ENCODE data around the gene NR2F1-AS1. TPM values are rescaled to one million over a fixed set of nuclear protein-coding genes. Genes with fewer than 3 reads are reported as not detected.
"Not testable (repeated sequence)": the region's sequence is repeated elsewhere in the genome, so short reads cannot be mapped to it uniquely, and the experiment has no call there.

NR2F1-AS1 gene
- total RNA-seq, 2 experiments from 2014 or later = not detected

DNA sequence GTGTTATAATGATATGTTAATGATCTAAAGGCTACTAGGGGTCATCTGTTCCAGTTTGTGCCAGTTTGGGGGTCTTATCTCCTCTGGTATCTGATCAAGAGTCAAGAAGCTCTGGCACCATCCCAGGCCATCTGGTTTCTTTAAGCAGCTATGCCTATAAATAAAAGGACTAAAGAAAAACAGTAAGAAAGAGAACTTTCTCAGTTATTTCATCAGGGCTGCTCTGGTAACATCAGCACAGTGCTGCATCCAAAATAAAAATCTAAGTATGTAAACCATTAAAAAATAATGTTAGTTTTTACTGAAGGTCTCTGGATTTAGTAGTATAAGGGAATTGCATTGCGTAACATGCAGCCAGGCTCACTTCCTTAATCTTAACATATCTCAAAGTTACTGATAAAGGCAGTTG lies 185.0 kb downstream of the NR2F1-AS1 start:
- H3K4me3 Mint-ChIP-seq = no peak overlapping the region
- no peaks in the 10 kb centered on the region for H3K27me3 Mint-ChIP-seq (ENCODE audit: low read depth)
- POLR2A ChIA-PET = no interaction called here
- no peak overlapping the region for H3K27ac Mint-ChIP-seq
- no peaks in the 10 kb centered on the region for H3K9me3 Mint-ChIP-seq (ENCODE audit: insufficient read depth)
- no peak for DNase-seq
- ATAC-seq = no peak
- no peaks in the 10 kb centered on the region for H3K4me1 Mint-ChIP-seq (ENCODE audit: low read depth)
- CTCF ChIA-PET = no interaction called here
- no peaks in the 10 kb centered on the region for H3K36me3 Mint-ChIP-seq (ENCODE audit: low read depth)

DNA sequence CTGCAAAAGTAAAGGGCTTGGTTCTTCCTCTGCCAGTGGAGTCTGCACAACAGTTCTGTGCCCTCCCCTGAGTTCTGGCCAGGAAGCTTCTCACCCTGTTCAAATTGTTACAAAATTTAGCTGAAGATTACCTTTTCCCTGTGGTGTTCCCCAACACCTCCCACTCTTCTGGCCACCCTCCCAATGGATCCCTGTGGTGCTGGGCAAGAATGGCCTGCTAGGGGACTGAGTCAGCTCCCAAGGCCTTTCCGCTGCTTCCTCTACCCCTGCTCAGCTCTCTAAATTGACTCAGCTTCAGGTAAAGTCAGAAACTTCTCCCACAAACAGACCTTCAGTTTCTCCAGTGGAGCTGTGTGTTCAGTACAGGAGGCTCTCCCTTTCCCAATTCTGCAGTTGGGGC lies 186.0 kb downstream of the NR2F1-AS1 start:
- Mint-ChIP-seq H3K4me1 (ENCODE audit: low read depth) (no peaks in the 10 kb centered on the region), H3K36me3 (ENCODE audit: low read depth) (no peaks in the 10 kb centered on the region), H3K9me3 (ENCODE audit: insufficient read depth) (no peaks in the 10 kb centered on the region), H3K27me3 (ENCODE audit: low read depth) (no peaks in the 10 kb centered on the region), H3K27ac (no peak overlapping the region), H3K4me3 (no peak overlapping the region)
- POLR2A ChIA-PET = no interaction called here
- CTCF ChIA-PET = no interaction called here
- ATAC-seq = no peak
- DNase-seq = no peak

DNA sequence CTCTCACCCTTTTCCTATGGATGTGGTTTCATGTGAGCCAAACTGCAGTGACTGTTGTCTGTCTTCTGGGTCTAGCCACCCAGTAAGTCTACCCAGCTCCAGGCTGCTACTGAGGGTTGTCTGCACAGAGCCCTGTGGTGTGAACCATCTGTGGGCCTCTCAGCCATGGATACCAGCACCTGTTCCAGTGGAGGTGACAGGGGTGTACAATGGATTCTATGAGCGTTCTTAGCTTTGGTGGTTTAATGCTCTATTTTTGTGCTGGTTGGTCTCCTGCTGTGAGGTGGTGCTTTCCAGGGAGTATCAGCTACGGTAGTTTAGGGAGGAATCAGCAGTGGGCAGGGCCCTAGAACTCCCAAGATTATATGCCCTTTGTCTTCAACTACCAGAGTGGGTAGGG lies 186.7 kb downstream of the NR2F1-AS1 start:
- CTCF ChIA-PET = no interaction called here
- Mint-ChIP-seq H3K4me1 (ENCODE audit: low read depth) (no peaks in the 10 kb centered on the region), H3K27ac (no peak overlapping the region), H3K4me3 (no peak overlapping the region), H3K36me3 (ENCODE audit: low read depth) (no peaks in the 10 kb centered on the region), H3K9me3 (ENCODE audit: insufficient read depth) (no peaks in the 10 kb centered on the region), H3K27me3 (ENCODE audit: low read depth) (no peaks in the 10 kb centered on the region)
- DNase-seq = no peak
- no peak for ATAC-seq
- POLR2A ChIA-PET = no interaction called here

DNA sequence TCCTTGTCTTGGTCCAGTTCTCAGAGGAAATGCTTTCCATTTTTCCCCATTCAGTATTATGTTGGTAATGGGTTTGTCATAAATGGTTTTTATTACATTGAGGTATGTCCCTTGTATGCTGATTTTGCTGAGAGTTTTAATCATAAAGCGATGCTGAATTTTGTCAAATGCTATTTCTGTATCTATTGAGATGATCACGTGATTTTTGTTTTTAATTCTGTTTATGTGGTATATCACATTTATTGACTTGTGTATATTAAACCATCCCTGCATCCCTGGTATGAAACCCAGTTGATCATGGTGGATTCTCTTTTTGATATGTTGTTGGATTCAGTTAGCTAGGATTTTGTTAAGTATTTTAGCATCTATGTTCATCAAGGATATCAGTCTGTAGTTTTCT lies 189.8 kb downstream of the NR2F1-AS1 start:
- ATAC-seq; H3K27me3 Mint-ChIP-seq (ENCODE audit: low read depth); H3K9me3 Mint-ChIP-seq (ENCODE audit: insufficient read depth); CTCF ChIA-PET; DNase-seq; H3K4me1 Mint-ChIP-seq (ENCODE audit: low read depth); H3K27ac Mint-ChIP-seq; H3K36me3 Mint-ChIP-seq (ENCODE audit: low read depth); H3K4me3 Mint-ChIP-seq; POLR2A ChIA-PET: not testable (repeated sequence)

DNA sequence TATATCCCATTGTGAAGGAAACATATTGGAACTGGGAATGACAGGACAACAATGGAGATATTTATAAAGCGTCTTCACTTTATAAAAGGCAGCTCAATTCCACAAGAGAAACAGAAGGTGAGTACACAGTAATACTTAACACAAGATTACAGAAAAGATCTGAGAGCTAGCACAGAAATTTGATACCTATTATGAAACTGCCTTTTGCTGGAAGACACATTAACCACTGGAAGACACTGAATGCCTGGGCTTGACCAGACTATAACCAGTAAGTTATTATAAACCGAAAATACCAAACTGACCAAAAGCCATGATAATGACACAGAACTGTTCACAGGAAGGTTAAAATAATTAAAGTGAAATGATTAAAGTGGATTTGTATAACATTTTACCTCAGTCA lies 195.4 kb downstream of the NR2F1-AS1 start:
- CTCF ChIA-PET = no interaction called here
- POLR2A ChIA-PET = no interaction called here
- Mint-ChIP-seq H3K4me1 (ENCODE audit: low read depth) (no peaks in the 10 kb centered on the region), H3K9me3 (ENCODE audit: insufficient read depth) (no peaks in the 10 kb centered on the region), H3K27ac (no peak overlapping the region), H3K36me3 (ENCODE audit: low read depth) (no peaks in the 10 kb centered on the region), H3K4me3 (no peak overlapping the region), H3K27me3 (ENCODE audit: low read depth) (no peaks in the 10 kb centered on the region)
- ATAC-seq (no peak), DNase-seq (no peak)

DNA sequence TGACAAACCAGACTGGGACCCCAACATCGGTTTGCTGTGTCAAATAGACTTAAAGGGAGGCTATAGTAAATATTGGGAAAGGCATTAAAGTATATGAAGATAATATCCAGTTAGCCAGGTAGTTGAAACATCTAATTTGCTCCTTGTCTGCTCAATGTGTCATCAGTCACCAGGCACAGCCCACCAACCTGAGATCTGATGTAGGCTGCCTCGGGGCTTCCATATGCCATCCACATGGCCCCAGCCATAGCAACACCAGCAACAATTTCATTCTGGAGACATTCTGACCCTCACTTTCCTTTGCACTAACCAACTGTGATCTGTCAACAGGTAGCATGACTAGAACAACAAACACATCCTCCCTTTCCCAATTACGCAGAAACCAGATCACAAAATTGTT lies 196.0 kb downstream of the NR2F1-AS1 start:
- H3K4me1 Mint-ChIP-seq (ENCODE audit: low read depth) = no peaks in the 10 kb centered on the region
- DNase-seq = no peak
- ATAC-seq = no peak
- POLR2A ChIA-PET = no interaction called here
- no peaks in the 10 kb centered on the region for H3K27me3 Mint-ChIP-seq (ENCODE audit: low read depth)
- no peak overlapping the region for H3K4me3 Mint-ChIP-seq
- H3K9me3 Mint-ChIP-seq (ENCODE audit: insufficient read depth) = no peaks in the 10 kb centered on the region
- no peak overlapping the region for H3K27ac Mint-ChIP-seq
- H3K36me3 Mint-ChIP-seq (ENCODE audit: low read depth) = no peaks in the 10 kb centered on the region
- CTCF ChIA-PET = no interaction called here

DNA sequence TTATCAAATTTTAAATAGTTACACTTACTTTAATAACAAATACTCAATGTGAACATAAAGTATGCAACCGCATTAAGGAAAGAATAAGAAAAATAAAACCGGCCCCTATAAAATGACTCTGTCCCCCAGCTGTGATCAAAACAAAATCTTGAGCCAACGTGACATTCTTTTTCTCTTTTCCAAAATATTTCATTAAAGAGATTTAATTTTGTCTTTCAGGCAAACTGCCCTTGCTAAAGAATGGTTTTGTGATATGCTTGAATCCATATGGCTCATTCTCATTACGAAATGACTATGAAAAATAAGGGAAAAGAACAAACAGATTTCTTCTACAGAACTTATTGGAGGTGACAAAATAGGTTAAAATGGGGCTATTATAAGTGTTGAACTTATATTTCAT lies 197.0 kb downstream of the NR2F1-AS1 start:
- ChIA-PET CTCF (no interaction called here), POLR2A (no interaction called here)
- H3K9me3 Mint-ChIP-seq (ENCODE audit: insufficient read depth) = no peaks in the 10 kb centered on the region
- H3K36me3 Mint-ChIP-seq (ENCODE audit: low read depth) = no peaks in the 10 kb centered on the region
- H3K4me3 Mint-ChIP-seq = no peak overlapping the region
- no peak overlapping the region for H3K27ac Mint-ChIP-seq
- H3K4me1 Mint-ChIP-seq (ENCODE audit: low read depth) = no peaks in the 10 kb centered on the region
- DNase-seq (no peak), ATAC-seq (no peak)
- H3K27me3 Mint-ChIP-seq (ENCODE audit: low read depth) = no peaks in the 10 kb centered on the region

DNA sequence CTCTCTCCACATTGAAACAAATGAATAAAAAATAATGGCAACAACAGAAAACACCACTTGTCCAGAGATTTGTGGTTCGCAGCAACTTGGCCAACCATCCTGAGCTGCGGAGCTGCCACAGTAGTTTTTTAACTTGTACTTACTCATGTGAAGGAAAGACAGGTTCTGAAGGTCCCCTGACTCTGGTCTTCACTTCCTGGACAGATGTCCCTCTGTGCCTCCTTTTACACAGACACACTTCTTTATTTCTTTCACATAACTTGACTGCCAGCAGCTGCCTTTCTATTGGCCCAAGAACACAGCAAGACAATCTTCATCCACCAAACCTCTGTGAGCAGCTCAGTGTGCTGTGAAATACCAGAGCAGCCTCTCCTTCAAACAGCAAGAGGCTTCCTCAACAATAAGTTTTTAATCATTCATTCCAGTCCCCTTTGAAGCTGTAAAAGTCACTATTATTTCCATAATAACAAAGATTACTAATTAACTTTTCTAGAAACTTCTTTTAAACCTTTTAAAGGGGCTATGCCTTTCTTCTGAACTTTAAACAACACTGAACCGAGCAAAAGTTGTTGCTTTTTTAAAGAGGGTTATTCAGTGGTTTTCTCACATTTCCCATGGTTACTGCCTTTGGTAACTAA lies 198.7 kb downstream of the NR2F1-AS1 start:
- CTCF ChIA-PET = no interaction called here
- no peaks in the 10 kb centered on the region for H3K36me3 Mint-ChIP-seq (ENCODE audit: low read depth)
- no peaks in the 10 kb centered on the region for H3K4me1 Mint-ChIP-seq (ENCODE audit: low read depth)
- POLR2A ChIA-PET = no interaction called here
- H3K4me3 Mint-ChIP-seq = no peak overlapping the region
- no peaks in the 10 kb centered on the region for H3K9me3 Mint-ChIP-seq (ENCODE audit: insufficient read depth)
- no peak for DNase-seq
- ATAC-seq = no peak
- no peaks in the 10 kb centered on the region for H3K27me3 Mint-ChIP-seq (ENCODE audit: low read depth)
- no peak overlapping the region for H3K27ac Mint-ChIP-seq

DNA sequence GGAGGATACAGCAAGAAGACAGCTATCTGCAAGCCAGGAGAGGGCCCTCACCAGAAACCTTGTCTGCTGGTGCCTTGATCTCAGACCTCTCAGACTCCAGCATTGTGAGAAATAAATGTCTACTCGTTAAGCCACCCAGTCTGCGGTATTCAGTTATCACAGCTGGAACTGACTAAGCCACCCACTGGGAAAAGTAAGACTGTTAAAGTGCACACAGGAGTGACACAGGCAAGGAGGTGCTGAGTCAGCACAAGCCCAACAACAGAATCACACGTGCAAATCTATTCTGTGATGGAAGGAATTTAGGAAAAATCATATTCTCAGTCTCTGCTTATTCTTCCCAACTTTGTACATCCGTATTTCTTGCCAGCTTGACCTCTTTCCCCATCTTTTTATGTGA lies 200.0 kb downstream of the NR2F1-AS1 start:
- DNase-seq (no peak), ATAC-seq (no peak)
- Mint-ChIP-seq H3K4me3 (no peak overlapping the region), H3K4me1 (ENCODE audit: low read depth) (no peaks in the 10 kb centered on the region), H3K27ac (no peak overlapping the region), H3K9me3 (ENCODE audit: insufficient read depth) (no peaks in the 10 kb centered on the region), H3K36me3 (ENCODE audit: low read depth) (no peaks in the 10 kb centered on the region), H3K27me3 (ENCODE audit: low read depth) (no peaks in the 10 kb centered on the region)
- ChIA-PET POLR2A (no interaction called here), CTCF (no interaction called here)

DNA sequence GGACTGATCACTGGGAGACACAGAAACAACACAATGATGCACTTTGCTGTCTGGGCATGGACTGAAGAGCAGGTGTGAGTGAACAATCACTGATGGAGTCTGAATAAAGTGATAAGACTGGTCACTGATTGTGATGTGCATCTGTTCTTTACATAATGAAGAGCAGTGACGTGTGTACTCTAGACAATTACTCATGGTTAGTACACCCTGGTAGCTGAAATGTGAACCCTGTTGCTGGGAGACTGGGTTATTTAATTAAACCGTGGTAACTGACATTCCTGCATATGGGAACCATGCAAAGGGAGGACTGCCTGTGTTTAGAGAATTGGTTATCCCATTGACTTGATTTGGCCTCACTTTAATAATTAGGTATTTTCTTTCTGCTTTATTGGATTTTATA lies 202.9 kb downstream of the NR2F1-AS1 start:
- DNase-seq = no peak
- ChIA-PET CTCF (no interaction called here), POLR2A (no interaction called here)
- H3K27me3 Mint-ChIP-seq (ENCODE audit: low read depth) = no peaks in the 10 kb centered on the region
- H3K4me1 Mint-ChIP-seq (ENCODE audit: low read depth) = no peaks in the 10 kb centered on the region
- ATAC-seq = no peak
- no peak overlapping the region for H3K4me3 Mint-ChIP-seq
- no peaks in the 10 kb centered on the region for H3K9me3 Mint-ChIP-seq (ENCODE audit: insufficient read depth)
- H3K36me3 Mint-ChIP-seq (ENCODE audit: low read depth) = no peaks in the 10 kb centered on the region
- no peak overlapping the region for H3K27ac Mint-ChIP-seq

DNA sequence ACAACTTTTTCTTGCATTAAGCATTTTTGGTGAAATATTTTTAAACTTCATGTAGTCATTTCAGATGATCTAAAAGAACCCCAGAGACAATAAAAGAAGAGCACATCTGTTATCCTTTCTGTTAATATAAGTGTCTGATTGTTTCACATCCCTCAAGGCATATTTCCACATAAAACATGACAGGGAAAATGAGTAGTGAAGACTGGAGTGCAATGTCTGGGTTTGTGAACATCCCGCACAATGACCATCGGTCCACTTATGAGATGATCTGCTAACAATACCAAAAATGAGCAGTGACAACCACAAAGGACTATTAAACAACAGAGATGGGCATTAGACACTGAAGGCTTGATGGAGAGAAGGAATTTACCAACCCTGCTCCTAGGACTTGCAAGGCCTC lies 209.1 kb downstream of the NR2F1-AS1 start:
- ATAC-seq (no peak), DNase-seq (no peak)
- peaks cover 5% of the 10 kb centered on the region for H3K9me3 Mint-ChIP-seq (ENCODE audit: insufficient read depth)
- no peak overlapping the region for H3K4me3 Mint-ChIP-seq
- no peak overlapping the region for H3K27ac Mint-ChIP-seq
- ChIA-PET CTCF (no interaction called here), POLR2A (no interaction called here)
- no peaks in the 10 kb centered on the region for H3K36me3 Mint-ChIP-seq (ENCODE audit: low read depth)
- no peaks in the 10 kb centered on the region for H3K27me3 Mint-ChIP-seq (ENCODE audit: low read depth)
- no peaks in the 10 kb centered on the region for H3K4me1 Mint-ChIP-seq (ENCODE audit: low read depth)

DNA sequence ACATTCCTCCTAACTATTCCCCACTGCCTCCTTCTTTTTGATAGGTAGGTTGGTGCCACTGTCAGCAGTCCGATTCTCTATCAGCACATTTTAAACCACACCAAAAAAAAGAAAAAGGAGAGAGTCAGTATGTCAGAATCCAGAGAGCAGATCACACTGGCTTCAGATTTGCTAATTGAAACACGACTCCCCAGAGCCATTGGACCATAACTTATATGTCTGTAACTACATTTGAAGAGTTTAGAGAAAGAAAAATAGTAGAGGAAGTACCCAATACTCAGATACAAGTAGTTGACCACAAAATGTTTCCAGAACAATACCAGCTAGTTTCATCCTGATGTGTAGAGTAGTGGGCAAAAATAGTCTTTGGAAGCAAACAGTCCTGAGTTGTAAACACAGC lies 216.6 kb downstream of the NR2F1-AS1 start:
- ChIA-PET POLR2A (no interaction called here), CTCF (no interaction called here)
- DNase-seq (no peak), ATAC-seq (no peak)
- peaks cover 3% of the 10 kb centered on the region for H3K9me3 Mint-ChIP-seq (ENCODE audit: insufficient read depth)
- no peaks in the 10 kb centered on the region for H3K27me3 Mint-ChIP-seq (ENCODE audit: low read depth)
- H3K27ac Mint-ChIP-seq = no peak overlapping the region
- H3K36me3 Mint-ChIP-seq (ENCODE audit: low read depth) = no peaks in the 10 kb centered on the region
- H3K4me3 Mint-ChIP-seq = no peak overlapping the region
- no peaks in the 10 kb centered on the region for H3K4me1 Mint-ChIP-seq (ENCODE audit: low read depth)

DNA sequence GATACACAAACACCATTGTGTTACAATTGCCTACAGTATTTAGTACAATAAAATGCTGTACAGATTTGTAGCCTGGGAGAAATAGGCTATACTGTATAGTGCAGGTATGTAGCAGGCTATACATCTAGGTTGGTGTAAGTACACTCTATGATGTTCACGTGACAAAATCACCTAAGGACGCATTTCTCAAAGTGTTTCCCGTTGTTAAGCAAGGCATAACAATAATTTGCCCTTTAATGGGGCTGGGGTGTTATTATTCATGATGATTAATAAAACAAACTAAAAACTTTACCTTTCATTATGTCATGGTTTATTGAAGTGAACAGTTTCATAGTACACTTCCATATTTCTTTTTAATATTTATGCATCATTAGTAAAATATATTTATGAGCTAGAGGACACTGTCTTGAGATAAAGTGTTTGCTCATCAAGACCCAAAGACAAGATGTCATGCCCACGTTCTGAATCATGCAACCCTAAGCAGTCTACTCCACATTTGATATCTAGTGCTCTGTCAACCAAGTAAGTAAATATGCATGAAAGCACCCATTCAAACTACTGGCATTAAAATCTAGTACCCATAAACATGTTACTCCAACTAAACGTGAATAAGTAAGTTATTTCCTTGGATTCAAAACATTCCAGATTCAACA lies 220.5 kb downstream of the NR2F1-AS1 start:
- Mint-ChIP-seq H3K4me1 (ENCODE audit: low read depth) (no peaks in the 10 kb centered on the region), H3K4me3 (no peak overlapping the region), H3K27ac (no peak overlapping the region), H3K9me3 (ENCODE audit: insufficient read depth) (peaks cover 3% of the 10 kb centered on the region), H3K36me3 (ENCODE audit: low read depth) (no peaks in the 10 kb centered on the region), H3K27me3 (ENCODE audit: low read depth) (no peaks in the 10 kb centered on the region)
- ATAC-seq (no peak), DNase-seq (no peak)
- ChIA-PET CTCF (no interaction called here), POLR2A (no interaction called here)
